Naive thymus-derived CD8-positive, alpha-beta T cell (primary cell): Measurements from ENCODE around the gene NMRAL1. TPM values are rescaled to one million over a fixed set of nuclear protein-coding genes. Genes with fewer than 3 reads are reported as not detected.

Source experiments
- ATAC-seq, 2 donors: fragments of 150-1000 bp; cut with Tn5 transposase in 1 of 2; sonication (Bioruptor Pico), chemical (Tn5 transposase) in 1 of 2; 1 replicate in 1 of 2; 2 replicates in 1 of 2; pipeline ENCODE4 v1.10.0; 2021; ENCODE audit warnings: mild to moderate bottlenecking in 2 of 2, moderate library complexity in 2 of 2
- POLR2A ChIA-PET: fragments of 350-600 bp; sonication (Branson Sonifier 250); formaldehyde crosslinking; loops from one replicate; lab custom pipeline; 2021; ENCODE audit warnings: antibody characterized with exemption; lab: Charles Lee
- DNase-seq, 10 donors: peaks; one replicate each; pipeline versions ENCODE4 v3.0.0 to v3.0.0-alpha.2; 2020 to 2022
- H3K27ac Mint-ChIP-seq, 10 donors: one replicate each; pipeline ENCODE4 v1.8.0; 2020 to 2022; ENCODE audit warnings: mild to moderate bottlenecking in 10 of 10, mixed read lengths in 10 of 10, moderate library complexity in 4 of 10, inconsistent platforms in 1 of 10
- H3K27me3 Mint-ChIP-seq, 5 donors: one replicate each; pipeline ENCODE4 v1.8.0; 2021 to 2022; ENCODE audit warnings: mixed read lengths in 5 of 5
- H3K36me3 Mint-ChIP-seq, 3 donors: one replicate each; pipeline ENCODE4 v1.8.0; 2020 to 2022; ENCODE audit warnings: mixed read lengths in 3 of 3, mild to moderate bottlenecking in 2 of 3, inconsistent platforms in 1 of 3
- H3K4me1 Mint-ChIP-seq, 4 donors: one replicate each; pipeline ENCODE4 v1.8.0; 2021 to 2022; ENCODE audit warnings: mixed read lengths in 4 of 4
- H3K4me3 Mint-ChIP-seq, 10 donors: one replicate each; pipeline ENCODE4 v1.8.0; 2020 to 2022; ENCODE audit warnings: mild to moderate bottlenecking in 10 of 10, mixed read lengths in 10 of 10, moderate library complexity in 6 of 10, inconsistent platforms in 1 of 10
- H3K9me3 Mint-ChIP-seq, 9 donors: one replicate each; pipeline ENCODE4 v1.8.0; 2020 to 2022; ENCODE audit warnings: mixed read lengths in 9 of 9, mild to moderate bottlenecking in 3 of 9, inconsistent platforms in 1 of 9, moderate library complexity in 1 of 9
- polyA plus RNA-seq, 3 donors: library from polyadenylated mRNA; unstranded; fragments of 300-500 nt; fragmentation: Illumina TruSeq; gene quantifications; one replicate each; pipeline ENCODE4 v1.2.3, GENCODE V29; 2021
- total RNA-seq, 8 experiments: library from RNA in 2 of 8; stranded (reverse) in 2 of 8; gene quantifications; one replicate each; pipeline ENCODE4 v1.2.3 and lab custom pipeline; 2021 to 2026

Gene NMRAL1
- total and polyA plus RNA-seq, 5 experiments from 2014 or later = 52.3 to 67.9 (median 62.9) TPM

- Mint-ChIP-seq H3K4me3 (no peak overlapping the region), H3K4me1 (peaks cover 12 to 40% (median 26%) of the 10 kb centered on the region in 4 donors), H3K27ac (peak overlapping the region in 5 of 10 donors; percentile 22 to 78 (median 47)), H3K9me3 (no peaks in the 10 kb centered on the region), H3K36me3 (peaks cover 0 to 84% (median 11%) of the 10 kb centered on the region in 3 donors), H3K27me3 (no peaks in the 10 kb centered on the region)
- no peak for ATAC-seq
- POLR2A ChIA-PET = interaction anchor here (0.5 to 1.4 kb wide), 2 partner anchors 36 to 67 kb away, joined by 3 to 4 read pairs; no protein-coding TSS in a partner anchor
- DNase-seq = no peak
Observed at GRCh38 chr16:4463522-4464163, 10.8 kb downstream of the NMRAL1 start.

DNA sequence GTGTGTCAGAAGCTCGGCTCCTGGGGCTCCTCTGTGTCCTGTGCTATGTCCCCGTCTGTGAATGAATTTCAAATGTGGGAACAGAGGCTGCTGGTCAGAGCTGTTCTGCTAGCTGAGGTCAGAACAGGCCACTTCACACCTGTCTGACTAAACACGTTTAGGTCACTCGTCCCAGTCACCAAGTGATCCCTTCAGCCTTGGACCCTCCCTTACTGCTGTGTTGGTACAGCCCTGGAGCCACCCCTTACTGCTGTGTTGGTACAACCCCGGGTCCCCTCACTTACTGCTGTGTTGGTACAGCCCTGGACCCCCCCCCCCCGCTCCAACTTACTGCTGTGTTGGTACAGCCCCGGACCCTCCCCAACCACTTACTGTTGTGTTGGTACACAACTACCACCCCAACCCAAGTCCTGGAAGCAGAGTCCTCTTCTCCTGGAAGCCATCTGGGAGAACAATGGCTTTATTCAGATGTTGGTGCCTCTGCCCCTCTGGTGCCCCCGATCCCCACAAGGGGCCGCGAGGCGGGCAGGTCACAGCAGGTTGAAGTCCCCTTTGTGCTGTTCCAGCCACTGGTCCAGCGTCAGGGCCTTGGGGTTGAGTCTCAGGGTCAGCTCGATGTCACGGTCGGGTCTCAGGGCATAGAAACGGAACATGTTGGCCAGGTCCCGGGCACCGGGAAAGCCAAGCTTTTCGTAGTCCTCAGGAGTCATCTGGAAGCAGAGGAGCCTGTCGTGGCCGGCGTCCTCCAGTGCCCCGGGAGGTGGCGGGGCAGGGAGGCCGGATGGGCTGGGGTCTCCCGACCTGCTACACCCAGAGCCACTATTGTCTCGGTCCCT lies 13.0 kb downstream of the NMRAL1 start:
- Mint-ChIP-seq H3K4me3 (no peak overlapping the region), H3K27ac (peak overlapping the region in 8 of 10 donors; percentile 28 to 92 (median 78)), H3K36me3 (peaks cover 0 to 76% (median 5%) of the 10 kb centered on the region in 3 donors), H3K27me3 (no peaks in the 10 kb centered on the region), H3K4me1 (peaks cover 11 to 33% (median 22%) of the 10 kb centered on the region in 4 donors), H3K9me3 (no peaks in the 10 kb centered on the region)
- ATAC-seq (no peak), DNase-seq (no peak)
- POLR2A ChIA-PET = interaction anchor here (0.5 to 3.1 kb wide), 3 partner anchors 15 to 1353 kb away, joined by 3 to 11 read pairs (median 5); partner anchors contain the start of gene HMOX2

DNA sequence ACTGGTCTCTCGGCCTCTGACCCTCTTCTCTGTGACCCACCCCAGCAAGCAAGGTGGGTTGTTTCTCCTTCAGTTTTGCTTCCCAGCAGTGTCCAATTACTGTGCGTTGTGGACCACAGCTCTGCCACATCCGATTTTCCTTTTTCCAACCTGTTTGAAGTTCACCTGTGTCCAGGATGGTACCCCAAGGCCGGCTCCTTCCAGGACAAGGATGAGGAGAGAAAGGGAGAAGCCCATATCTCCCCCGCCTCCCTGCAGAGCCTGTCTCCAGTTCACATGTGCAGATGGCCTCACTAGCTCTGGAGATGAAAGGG lies 13.5 kb downstream of the NMRAL1 start:
- Mint-ChIP-seq H3K9me3 (no peaks in the 10 kb centered on the region), H3K27ac (peak overlapping the region in 9 of 10 donors; percentile 28 to 87 (median 72)), H3K27me3 (no peaks in the 10 kb centered on the region), H3K36me3 (peaks cover 0 to 77% (median 5%) of the 10 kb centered on the region in 3 donors), H3K4me1 (peaks cover 7 to 27% (median 19%) of the 10 kb centered on the region in 4 donors), H3K4me3 (peak overlapping the region in 1 of 10 donors; percentile 20)
- ATAC-seq = no peak
- POLR2A ChIA-PET = interaction anchor here (0.5 to 3.1 kb wide), 5 partner anchors 15 to 1353 kb away, joined by 5 to 11 read pairs (median 6); partner anchors contain the start of genes CDIP1 and HMOX2
- no peak for DNase-seq

- Mint-ChIP-seq H3K27ac (peak overlapping the region in 3 of 10 donors; percentile 27 to 74 (median 57)), H3K4me1 (peaks cover 7 to 18% (median 14%) of the 10 kb centered on the region in 4 donors), H3K27me3 (no peaks in the 10 kb centered on the region), H3K4me3 (no peak overlapping the region), H3K9me3 (no peaks in the 10 kb centered on the region), H3K36me3 (peaks cover 0 to 70% (median 9%) of the 10 kb centered on the region in 3 donors)
- DNase-seq (no peak), ATAC-seq (no peak)
- POLR2A ChIA-PET = interaction anchor here (0.6 kb wide), 1 partner anchor 27 kb away, joined by 4 read pairs; no protein-coding TSS in a partner anchor
Observed at GRCh38 chr16:4455951-4456350, 18.5 kb downstream of the NMRAL1 start.

GRCh38 chr16:4455081-4455480 lies 19.3 kb downstream of the NMRAL1 start:
- Mint-ChIP-seq H3K4me1 (peaks cover 7 to 15% (median 13%) of the 10 kb centered on the region in 4 donors), H3K27me3 (no peaks in the 10 kb centered on the region), H3K9me3 (no peaks in the 10 kb centered on the region), H3K27ac (peak overlapping the region in 5 of 10 donors; percentile 29 to 77 (median 68)), H3K4me3 (no peak overlapping the region), H3K36me3 (peaks cover 0 to 74% (median 13%) of the 10 kb centered on the region in 3 donors)
- no peak for DNase-seq
- POLR2A ChIA-PET = no interaction called here
- ATAC-seq = no peak

DNA sequence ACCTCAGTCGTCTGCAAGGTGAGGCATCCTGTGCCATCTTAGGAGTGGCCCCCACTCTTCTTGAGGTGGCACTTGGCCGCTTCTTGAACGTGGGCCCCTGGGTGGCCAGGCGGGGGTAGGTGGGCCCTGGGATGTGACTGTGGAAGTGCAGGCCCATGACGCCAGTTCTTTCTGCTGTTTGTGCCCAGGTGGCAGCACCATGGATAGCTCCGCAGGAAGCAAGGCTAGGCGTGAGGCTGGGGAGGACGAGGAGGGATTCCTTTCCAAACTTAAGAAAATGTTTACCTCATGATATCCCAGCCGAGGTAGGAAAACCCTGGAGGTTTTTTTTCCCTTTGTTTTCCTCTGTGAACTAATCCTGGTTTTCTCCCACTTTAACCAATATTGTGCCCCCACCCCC lies 19.8 kb downstream of the NMRAL1 start:
- Mint-ChIP-seq H3K27me3 (no peaks in the 10 kb centered on the region), H3K4me1 (peaks cover 7 to 10% (median 8%) of the 10 kb centered on the region in 4 donors), H3K36me3 (peaks cover 0 to 75% (median 13%) of the 10 kb centered on the region in 3 donors), H3K9me3 (no peaks in the 10 kb centered on the region), H3K4me3 (no peak overlapping the region), H3K27ac (peak overlapping the region in 3 of 10 donors; percentile 36 to 50 (median 47))
- DNase-seq (no peak), ATAC-seq (no peak)
- POLR2A ChIA-PET = no interaction called here

DNA sequence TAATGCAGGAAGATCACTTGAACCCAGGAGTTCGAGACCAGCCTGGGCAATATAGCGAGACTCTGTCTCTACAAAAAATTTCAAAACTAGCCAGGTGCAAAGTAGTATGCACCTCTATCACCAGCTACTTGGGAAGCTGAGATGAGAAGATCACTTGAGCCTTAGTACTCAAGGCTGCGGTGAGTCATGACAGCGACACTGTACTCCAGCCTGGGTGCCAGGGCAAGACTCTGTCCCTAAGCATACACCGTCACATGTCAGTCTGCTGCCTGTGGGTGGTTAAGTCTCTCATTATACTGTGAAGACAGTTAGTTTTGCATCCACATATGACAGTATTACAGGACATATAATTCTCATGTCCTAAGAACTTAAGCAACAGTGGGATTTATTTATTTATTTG lies 21.8 kb downstream of the NMRAL1 start:
- DNase-seq = no peak
- Mint-ChIP-seq H3K9me3 (no peaks in the 10 kb centered on the region), H3K4me3 (no peak overlapping the region), H3K4me1 (peaks cover 0 to 2% (median 0%) of the 10 kb centered on the region in 4 donors), H3K27ac (peak overlapping the region in 5 of 10 donors; percentile 26 to 74 (median 57)), H3K27me3 (no peaks in the 10 kb centered on the region), H3K36me3 (peaks cover 0 to 87% (median 13%) of the 10 kb centered on the region in 3 donors)
- POLR2A ChIA-PET = interaction anchor here (0.7 to 0.9 kb wide), 2 partner anchors 23 to 37 kb away, joined by 3 to 4 read pairs; no protein-coding TSS in a partner anchor
- ATAC-seq = no peak

DNA sequence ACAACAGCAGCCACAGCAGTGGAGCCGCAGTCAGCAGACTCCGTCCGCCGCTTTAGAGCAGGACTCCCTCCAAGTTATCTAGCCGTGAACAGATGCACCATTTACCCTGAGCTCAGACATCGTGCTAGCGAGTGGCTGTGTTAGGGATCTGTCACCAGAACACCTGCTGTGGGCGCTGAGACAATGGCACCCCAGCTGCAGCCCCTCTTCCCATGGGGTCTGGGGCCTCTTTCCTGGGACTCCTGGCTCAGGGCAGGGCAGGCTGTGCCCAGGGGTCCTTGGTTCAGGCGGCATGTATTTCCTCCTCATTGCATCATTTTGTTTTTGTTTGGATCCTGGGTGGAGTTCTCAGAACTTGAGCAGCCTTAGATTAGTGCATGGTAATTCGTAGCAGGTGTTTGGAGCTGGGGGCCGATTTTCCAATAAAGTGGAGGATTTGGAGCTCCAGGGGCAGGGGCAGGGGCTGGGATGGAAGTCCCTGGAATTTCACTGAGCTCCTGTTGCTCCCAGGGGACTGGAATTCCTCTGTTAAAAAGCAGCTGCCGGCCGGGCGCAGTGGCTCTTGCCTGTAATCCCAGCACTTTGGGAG lies 23.4 kb downstream of the NMRAL1 start:
- Mint-ChIP-seq H3K4me1 (no peaks in the 10 kb centered on the region), H3K4me3 (no peak overlapping the region), H3K36me3 (peaks cover 0 to 89% (median 16%) of the 10 kb centered on the region in 3 donors), H3K9me3 (no peaks in the 10 kb centered on the region), H3K27me3 (no peaks in the 10 kb centered on the region), H3K27ac (peak overlapping the region in 1 of 10 donors; percentile 11)
- ATAC-seq = no peak
- no peak for DNase-seq
- POLR2A ChIA-PET = interaction anchor here (0.6 to 0.7 kb wide), 3 partner anchors 20 to 222 kb away, joined by 3 to 5 read pairs (median 3); no protein-coding TSS in a partner anchor

- Mint-ChIP-seq H3K4me1 (no peaks in the 10 kb centered on the region), H3K27ac (no peak overlapping the region), H3K27me3 (no peaks in the 10 kb centered on the region), H3K4me3 (no peak overlapping the region), H3K9me3 (no peaks in the 10 kb centered on the region), H3K36me3 (peaks cover 0 to 89% (median 15%) of the 10 kb centered on the region in 3 donors)
- DNase-seq (no peak), ATAC-seq (no peak)
- POLR2A ChIA-PET = no interaction called here
Observed at GRCh38 chr16:4450430-4450829, 24.0 kb downstream of the NMRAL1 start.

GRCh38 chr16:4443986-4444385 lies 30.4 kb downstream of the NMRAL1 start:
- peaks cover 0 to 96% (median 32%) of the 10 kb centered on the region in 3 donors for H3K36me3 Mint-ChIP-seq
- no peaks in the 10 kb centered on the region for H3K9me3 Mint-ChIP-seq
- peaks cover 0 to 14% (median 5%) of the 10 kb centered on the region in 4 donors for H3K4me1 Mint-ChIP-seq
- DNase-seq = no peak
- no peak overlapping the region for H3K4me3 Mint-ChIP-seq
- POLR2A ChIA-PET = no interaction called here
- no peak for ATAC-seq
- no peaks in the 10 kb centered on the region for H3K27me3 Mint-ChIP-seq
- H3K27ac Mint-ChIP-seq = peak overlapping the region in 1 of 10 donors; percentile 31

DNA sequence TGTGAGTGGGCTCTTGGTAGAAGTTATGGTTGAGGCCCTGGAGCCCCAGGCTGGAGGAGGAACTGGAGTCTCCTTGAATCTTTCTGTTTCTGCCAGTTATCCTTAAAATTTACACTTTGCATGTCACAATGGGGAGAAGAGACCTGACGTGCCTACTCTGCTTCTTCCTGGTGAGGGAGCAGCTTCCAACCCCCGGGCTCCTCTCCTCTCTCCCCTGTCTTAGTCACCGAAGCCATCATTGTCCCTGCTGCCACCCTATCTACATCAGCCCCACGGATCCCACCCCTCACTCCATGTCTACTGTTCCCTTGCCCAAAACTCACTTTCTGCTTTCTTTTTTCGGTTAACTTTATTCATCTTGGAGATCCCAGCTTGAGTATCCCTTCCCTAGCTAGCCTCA lies 31.2 kb downstream of the NMRAL1 start:
- DNase-seq = no peak
- ATAC-seq = no peak
- Mint-ChIP-seq H3K4me1 (peaks cover 0 to 14% (median 5%) of the 10 kb centered on the region in 4 donors), H3K36me3 (peaks cover 0 to 94% (median 36%) of the 10 kb centered on the region in 3 donors), H3K27me3 (no peaks in the 10 kb centered on the region), H3K27ac (no peak overlapping the region), H3K4me3 (no peak overlapping the region), H3K9me3 (no peaks in the 10 kb centered on the region)
- POLR2A ChIA-PET = no interaction called here

DNA sequence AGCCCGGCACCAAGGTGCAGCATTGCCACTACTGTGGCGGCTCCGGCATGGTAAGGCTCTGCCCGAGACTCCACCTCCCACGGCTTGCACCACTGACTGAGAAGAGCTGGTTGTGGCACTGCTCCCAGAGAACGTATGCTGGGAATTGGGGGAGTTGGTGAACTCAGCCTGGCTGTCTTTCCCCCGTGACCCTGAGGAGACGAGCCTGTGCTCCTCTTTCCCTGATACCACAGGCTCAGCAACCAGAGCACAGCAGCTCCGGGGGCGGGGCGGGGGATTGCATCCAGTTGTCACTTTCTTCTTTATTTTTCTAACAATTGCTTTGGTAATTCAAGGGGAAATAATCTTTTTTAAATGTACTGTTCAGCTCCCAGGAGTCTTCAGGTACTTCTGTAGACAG lies 32.1 kb downstream of the NMRAL1 start:
- no peak for DNase-seq
- POLR2A ChIA-PET = no interaction called here
- Mint-ChIP-seq H3K4me3 (no peak overlapping the region), H3K9me3 (no peaks in the 10 kb centered on the region), H3K27me3 (no peaks in the 10 kb centered on the region), H3K27ac (peak overlapping the region in 1 of 10 donors; percentile 12), H3K4me1 (peaks cover 0 to 14% (median 5%) of the 10 kb centered on the region in 4 donors), H3K36me3 (peaks cover 0 to 94% (median 34%) of the 10 kb centered on the region in 3 donors)
- no peak for ATAC-seq
